Activated CD8-positive, alpha-beta T cell treated with anti-CD3 and anti-CD28 coated beads, Interleukin-2, amount 10 ng/mL, durations not matched to agents 7 days and 5 days (primary cell): Measurements from ENCODE around the gene CARMIL3. TPM values are rescaled to one million over a fixed set of nuclear protein-coding genes. Genes with fewer than 3 reads are reported as not detected.
"Not testable (repeated sequence)": the region's sequence is repeated elsewhere in the genome, so short reads cannot be mapped to it uniquely, and the experiment has no call there.

ENCODE experiments used
- ATAC-seq: fragments of 150-1000 bp; cut with Tn5 transposase; one replicate; pipeline ENCODE4 v1.10.0; 2021; ENCODE audit warnings: moderate library complexity
- CTCF ChIA-PET: fragments of 350-600 bp; sonication (Branson Sonifier 250); formaldehyde crosslinking; loops from one replicate; lab custom pipeline; 2021; ENCODE audit warnings: antibody characterized with exemption; lab: Charles Lee
- POLR2A ChIA-PET: fragments of 350-600 bp; sonication (Branson Sonifier 250); formaldehyde crosslinking; loops from one replicate; lab custom pipeline; 2021; ENCODE audit warnings: antibody characterized with exemption; lab: Charles Lee
- DNase-seq: peaks from one replicate; pipeline ENCODE4 v3.0.0-alpha.2; 2020
- H3K27ac Mint-ChIP-seq: one replicate; pipeline ENCODE4 v1.8.0; 2021; ENCODE audit warnings: mild to moderate bottlenecking, mixed read lengths
- H3K27me3 Mint-ChIP-seq: one replicate; pipeline ENCODE4 v1.8.0; 2021; ENCODE audit warnings: low read depth, mixed read lengths
- H3K36me3 Mint-ChIP-seq: one replicate; pipeline ENCODE4 v1.8.0; 2021; ENCODE audit warnings: low read depth, mixed read lengths
- H3K4me1 Mint-ChIP-seq: one replicate; pipeline ENCODE4 v1.8.0; 2021; ENCODE audit warnings: low read depth, mixed read lengths
- H3K4me3 Mint-ChIP-seq: one replicate; pipeline ENCODE4 v1.8.0; 2021; ENCODE audit warnings: mild to moderate bottlenecking, mixed read lengths
- H3K9me3 Mint-ChIP-seq: one replicate; pipeline ENCODE4 v1.8.0; 2022; ENCODE audit warnings: mixed read lengths; ENCODE audit not compliant: insufficient read depth
- total RNA-seq, 2 experiments: library from RNA; stranded (reverse); gene quantifications; one replicate each; pipeline ENCODE4 v1.2.3, GENCODE V29; 2021

The CARMIL3 gene
- total RNA-seq, 2 experiments from 2014 or later: 0.86 to 0.95 TPM

DNA sequence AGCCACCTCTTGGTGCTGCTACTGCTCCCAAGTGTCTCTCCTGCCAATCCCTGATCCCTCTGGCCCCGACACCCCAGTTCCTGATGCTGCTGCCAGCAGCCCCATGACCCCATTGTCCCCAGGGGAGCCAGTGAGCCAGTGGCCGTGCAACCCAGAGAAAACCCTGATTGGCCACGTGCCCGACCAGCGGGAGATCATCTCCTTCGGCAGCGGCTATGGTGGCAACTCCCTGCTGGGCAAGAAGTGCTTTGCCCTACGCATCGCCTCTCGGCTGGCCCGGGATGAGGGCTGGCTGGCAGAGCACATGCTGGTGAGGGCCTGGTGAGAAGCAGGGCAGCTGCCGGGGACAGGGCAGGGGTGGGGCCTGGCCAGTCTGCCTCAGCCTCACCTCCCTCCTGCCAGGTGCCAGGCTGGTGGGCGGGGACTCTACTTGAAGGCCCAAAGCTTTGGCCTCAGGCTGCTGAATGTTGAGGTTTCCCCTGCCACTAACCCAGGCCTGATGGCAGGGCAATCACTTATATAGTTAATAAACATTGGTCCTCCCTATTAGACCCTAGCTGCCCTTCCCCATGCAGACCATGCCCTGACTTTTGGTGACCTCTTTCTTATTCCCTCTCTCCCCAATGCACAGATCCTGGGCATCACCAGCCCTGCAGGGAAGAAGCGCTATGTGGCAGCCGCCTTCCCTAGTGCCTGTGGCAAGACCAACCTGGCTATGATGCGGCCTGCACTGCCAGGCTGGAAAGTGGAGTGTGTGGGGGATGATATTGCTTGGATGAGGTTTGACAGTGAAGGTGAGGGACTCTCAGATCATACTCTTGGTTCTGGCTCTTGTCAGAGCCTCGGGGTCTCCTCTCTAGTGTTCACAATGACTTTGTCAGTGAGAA, 47.4 kb downstream of the CARMIL3 start:
- Mint-ChIP-seq H3K27ac (no peak overlapping the region), H3K36me3 (peaks cover 65% of the 10 kb centered on the region), H3K4me3 (no peak overlapping the region), H3K4me1 (peaks cover 14% of the 10 kb centered on the region), H3K27me3 (no peaks in the 10 kb centered on the region), H3K9me3 (no peaks in the 10 kb centered on the region)
- no peak for DNase-seq
- ChIA-PET POLR2A (no interaction called here), CTCF (interaction anchor here (1.2 to 11.8 kb wide), 2 partner anchors 41 to 42 kb away, joined by 4 to 213 read pairs; no protein-coding TSS in a partner anchor)
- no peak for ATAC-seq

GRCh38 chr14:24100197-24100981, 48.6 kb downstream of the CARMIL3 start:
- POLR2A ChIA-PET: interaction anchor here (1.1 kb wide), 1 partner anchor 14 kb away, joined by 3 read pairs; no protein-coding TSS in a partner anchor
- Mint-ChIP-seq H3K9me3 (no peaks in the 10 kb centered on the region), H3K4me3 (no peak overlapping the region), H3K4me1 (peaks cover 13% of the 10 kb centered on the region), H3K27me3 (no peaks in the 10 kb centered on the region), H3K36me3 (peaks cover 68% of the 10 kb centered on the region), H3K27ac (no peak overlapping the region)
- DNase-seq (no peak), ATAC-seq (no peak)
- CTCF ChIA-PET: interaction anchor here (0.7 to 2.0 kb wide), 4 partner anchors 10 to 42 kb away, joined by 3 to 9 read pairs (median 4); no protein-coding TSS in a partner anchor

GRCh38 chr14:24100982-24101494, 49.2 kb downstream of the CARMIL3 start:
- peaks cover 12% of the 10 kb centered on the region for H3K4me1 Mint-ChIP-seq
- H3K27me3 Mint-ChIP-seq: no peaks in the 10 kb centered on the region
- ATAC-seq (no peak), DNase-seq (no peak)
- H3K27ac Mint-ChIP-seq: no peak overlapping the region
- ChIA-PET POLR2A (interaction anchor here (0.9 to 1.1 kb wide), 2 partner anchors 13 to 19 kb away, joined by 3 read pairs; no protein-coding TSS in a partner anchor), CTCF (interaction anchor here (1.0 to 2.0 kb wide), 2 partner anchors 10 kb away, joined by 3 to 9 read pairs; no protein-coding TSS in a partner anchor)
- peaks cover 64% of the 10 kb centered on the region for H3K36me3 Mint-ChIP-seq
- H3K9me3 Mint-ChIP-seq: no peaks in the 10 kb centered on the region
- no peak overlapping the region for H3K4me3 Mint-ChIP-seq

GRCh38 chr14:24102357-24103048, 50.7 kb downstream of the CARMIL3 start:
- DNase-seq (no peak), ATAC-seq (no peak)
- POLR2A ChIA-PET: interaction anchor here (1.1 to 2.1 kb wide), 2 partner anchors 11 to 58 kb away, joined by 3 to 7 read pairs; partner anchors contain the start of gene IRF9
- no peaks in the 10 kb centered on the region for H3K27me3 Mint-ChIP-seq
- peaks cover 57% of the 10 kb centered on the region for H3K36me3 Mint-ChIP-seq
- no peaks in the 10 kb centered on the region for H3K9me3 Mint-ChIP-seq
- H3K4me3 Mint-ChIP-seq: no peak overlapping the region
- CTCF ChIA-PET: interaction anchor here (1.2 to 9.5 kb wide), 2 partner anchors 9 to 44 kb away, joined by 6 to 315 read pairs; partner anchors contain the start of gene PCK2
- peaks cover 14% of the 10 kb centered on the region for H3K4me1 Mint-ChIP-seq
- H3K27ac Mint-ChIP-seq: no peak overlapping the region

DNA sequence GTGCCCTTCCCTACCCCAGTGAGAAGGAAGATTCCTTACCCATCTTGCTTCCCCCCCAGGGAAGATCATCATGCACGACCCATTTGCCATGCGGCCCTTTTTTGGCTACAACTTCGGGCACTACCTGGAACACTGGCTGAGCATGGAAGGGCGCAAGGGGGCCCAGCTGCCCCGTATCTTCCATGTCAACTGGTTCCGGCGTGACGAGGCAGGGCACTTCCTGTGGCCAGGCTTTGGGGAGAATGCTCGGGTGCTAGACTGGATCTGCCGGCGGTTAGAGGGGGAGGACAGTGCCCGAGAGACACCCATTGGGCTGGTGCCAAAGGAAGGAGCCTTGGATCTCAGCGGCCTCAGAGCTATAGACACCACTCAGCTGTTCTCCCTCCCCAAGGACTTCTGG, 51.6 kb downstream of the CARMIL3 start:
- ChIA-PET POLR2A (interaction anchor here (0.7 to 2.1 kb wide), 3 partner anchors 11 to 58 kb away, joined by 3 to 7 read pairs (median 3); partner anchors contain the start of gene IRF9), CTCF (interaction anchor here (1.0 to 9.5 kb wide), 4 partner anchors 10 to 58 kb away, joined by 3 to 315 read pairs (median 5); partner anchors contain the start of genes IRF9 and PCK2)
- Mint-ChIP-seq H3K36me3 (peaks cover 53% of the 10 kb centered on the region), H3K9me3 (no peaks in the 10 kb centered on the region), H3K4me3 (no peak overlapping the region), H3K4me1 (peaks cover 22% of the 10 kb centered on the region), H3K27ac (peak overlapping the region; percentile 58), H3K27me3 (no peaks in the 10 kb centered on the region)
- ATAC-seq (no peak), DNase-seq (no peak)

GRCh38 chr14:24105609-24106239, 53.9 kb downstream of the CARMIL3 start:
- Mint-ChIP-seq H3K27ac (peak overlapping the region; percentile 40), H3K36me3 (peaks cover 37% of the 10 kb centered on the region), H3K4me1 (peaks cover 41% of the 10 kb centered on the region)
- H3K9me3 Mint-ChIP-seq, H3K4me3 Mint-ChIP-seq, ATAC-seq, H3K27me3 Mint-ChIP-seq, DNase-seq: not testable (repeated sequence)
- ChIA-PET POLR2A (interaction anchor here (1.2 to 6.7 kb wide), 4 partner anchors 9 to 55 kb away, joined by 3 to 89 read pairs (median 7); partner anchors contain the start of genes DCAF11, IRF9, NRL and PCK2), CTCF (interaction anchor here (1.4 to 9.5 kb wide), 4 partner anchors 12 to 55 kb away, joined by 3 to 315 read pairs (median 108); partner anchors contain the start of genes IRF9 and PCK2)

- no peak overlapping the region for H3K27ac Mint-ChIP-seq
- DNase-seq (no peak), ATAC-seq (no peak)
- H3K4me3 Mint-ChIP-seq: no peak overlapping the region
- H3K36me3 Mint-ChIP-seq: peaks cover 32% of the 10 kb centered on the region
- H3K27me3 Mint-ChIP-seq: no peaks in the 10 kb centered on the region
- POLR2A ChIA-PET: interaction anchor here (0.6 to 6.7 kb wide), 5 partner anchors 8 to 87 kb away, joined by 3 to 89 read pairs (median 6); partner anchors contain the start of genes DCAF11, IRF9, NRL and PCK2
- CTCF ChIA-PET: interaction anchor here (1.3 to 9.5 kb wide), 10 partner anchors 13 to 227 kb away, joined by 3 to 315 read pairs (median 8); partner anchors contain the start of genes IRF9 and PCK2
- H3K9me3 Mint-ChIP-seq: no peaks in the 10 kb centered on the region
- H3K4me1 Mint-ChIP-seq: peaks cover 41% of the 10 kb centered on the region
Observed at GRCh38 chr14:24106672-24107271, 55.0 kb downstream of the CARMIL3 start.

DNA sequence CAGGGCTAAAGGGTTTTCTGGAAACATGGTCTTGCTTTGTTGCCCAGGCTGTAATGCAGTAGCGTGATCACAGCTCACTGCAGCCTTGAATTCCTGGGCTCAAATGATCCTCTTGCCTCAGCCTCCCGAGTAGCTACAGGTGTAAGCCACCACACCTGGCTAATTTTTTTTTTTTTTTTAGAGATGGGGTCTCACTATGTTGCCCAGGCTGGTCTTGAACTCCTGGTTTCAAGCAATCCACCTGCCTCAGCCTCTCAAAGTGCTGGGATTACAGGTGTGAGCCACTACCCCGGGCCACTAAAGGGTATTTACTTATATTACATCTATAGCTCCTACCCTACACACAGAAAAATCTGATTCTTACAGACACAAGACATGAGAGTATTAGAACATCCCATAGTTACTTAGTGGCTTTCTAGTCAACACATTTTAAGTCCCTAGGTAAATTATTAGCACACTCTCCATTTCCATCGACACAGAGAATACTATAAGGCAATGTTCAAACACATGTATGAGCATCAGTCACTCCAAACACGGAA, 56.6 kb downstream of the CARMIL3 start:
- no peaks in the 10 kb centered on the region for H3K27me3 Mint-ChIP-seq
- ChIA-PET CTCF (interaction anchor here (0.6 to 9.5 kb wide), 48 partner anchors 9 to 476 kb away, joined by 3 to 315 read pairs (median 5); partner anchors contain the start of genes CARMIL3, CHMP4A, DHRS1 and DHRS4L2), POLR2A (interaction anchor here (0.7 to 6.7 kb wide), 13 partner anchors 14 to 155 kb away, joined by 3 to 89 read pairs (median 4); partner anchors contain the start of genes DHRS4, IRF9, PCK2 and PSME1)
- peaks cover 42% of the 10 kb centered on the region for H3K4me1 Mint-ChIP-seq
- no peaks in the 10 kb centered on the region for H3K9me3 Mint-ChIP-seq
- peaks cover 21% of the 10 kb centered on the region for H3K36me3 Mint-ChIP-seq
- peak overlapping the region; percentile 97 for H3K27ac Mint-ChIP-seq
- ATAC-seq (no peak), DNase-seq (no peak)
- no peak overlapping the region for H3K4me3 Mint-ChIP-seq

- H3K4me1 Mint-ChIP-seq: peaks cover 42% of the 10 kb centered on the region
- no peak overlapping the region for H3K27ac Mint-ChIP-seq
- peaks cover 7% of the 10 kb centered on the region for H3K36me3 Mint-ChIP-seq
- DNase-seq (no peak), ATAC-seq (no peak)
- H3K4me3 Mint-ChIP-seq: no peak overlapping the region
- ChIA-PET CTCF (interaction anchor here (0.6 to 9.5 kb wide), 16 partner anchors 9 to 640 kb away, joined by 3 to 315 read pairs (median 4); partner anchors contain the start of genes IRF9, NGDN, PCK2 and PSME1), POLR2A (interaction anchor here (0.8 to 6.7 kb wide), 7 partner anchors 16 to 85 kb away, joined by 3 to 89 read pairs (median 12); partner anchors contain the start of genes IRF9, PCK2, PSME2 and RNF31)
- H3K9me3 Mint-ChIP-seq: no peaks in the 10 kb centered on the region
- H3K27me3 Mint-ChIP-seq: no peaks in the 10 kb centered on the region
Observed at GRCh38 chr14:24110060-24110459, 58.3 kb downstream of the CARMIL3 start.
